ENCODE data around the gene THRA. TPM values are rescaled to one million over a fixed set of nuclear protein-coding genes. Genes with fewer than 3 reads are reported as not detected.

Gene THRA
- total RNA-seq, 4 donors from 2014 or later, result 19.7 to 124 (median 63.1) TPM

DNA sequence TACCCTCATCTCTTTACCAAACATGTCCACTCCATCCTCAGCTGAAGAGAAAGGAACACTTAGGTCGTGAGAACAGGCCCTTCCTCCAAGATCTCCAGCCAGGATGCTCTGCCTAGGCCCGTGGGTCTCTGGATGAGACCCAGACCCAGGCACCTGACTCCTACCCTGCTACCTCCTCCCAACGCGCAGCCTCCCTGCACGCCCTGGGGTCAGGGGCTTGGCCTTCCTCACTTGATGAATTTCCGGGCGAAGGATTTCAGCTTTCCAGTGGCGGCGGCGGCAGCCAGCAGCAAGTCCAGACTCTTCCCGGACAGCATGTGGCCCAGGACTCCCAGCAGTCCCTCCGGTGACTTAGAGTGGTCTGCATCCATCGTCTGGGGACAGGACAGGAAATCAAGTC is 34.2 kb upstream of the THRA start:
- Histone ChIP-seq H3K27me3 (no peaks in the 10 kb centered on the region), H3K27ac (no peak overlapping the region), H3K36me3 (no peaks in the 10 kb centered on the region), H3K9me3 (no peaks in the 10 kb centered on the region), H3K4me3 (no peak overlapping the region), H3K4me1 (peaks cover 0 to 4% of the 10 kb centered on the region in 2 donors)
- intact Hi-C loops (cut with DNase I; ENCODE audit: low total_unique reads), result no loop called here
- DNase-seq, result no peak
- no peak for TF ChIP-seq POLR2A (IDR thresholded peaks at IDR 0.05)
- TF ChIP-seq, protein P1, sequence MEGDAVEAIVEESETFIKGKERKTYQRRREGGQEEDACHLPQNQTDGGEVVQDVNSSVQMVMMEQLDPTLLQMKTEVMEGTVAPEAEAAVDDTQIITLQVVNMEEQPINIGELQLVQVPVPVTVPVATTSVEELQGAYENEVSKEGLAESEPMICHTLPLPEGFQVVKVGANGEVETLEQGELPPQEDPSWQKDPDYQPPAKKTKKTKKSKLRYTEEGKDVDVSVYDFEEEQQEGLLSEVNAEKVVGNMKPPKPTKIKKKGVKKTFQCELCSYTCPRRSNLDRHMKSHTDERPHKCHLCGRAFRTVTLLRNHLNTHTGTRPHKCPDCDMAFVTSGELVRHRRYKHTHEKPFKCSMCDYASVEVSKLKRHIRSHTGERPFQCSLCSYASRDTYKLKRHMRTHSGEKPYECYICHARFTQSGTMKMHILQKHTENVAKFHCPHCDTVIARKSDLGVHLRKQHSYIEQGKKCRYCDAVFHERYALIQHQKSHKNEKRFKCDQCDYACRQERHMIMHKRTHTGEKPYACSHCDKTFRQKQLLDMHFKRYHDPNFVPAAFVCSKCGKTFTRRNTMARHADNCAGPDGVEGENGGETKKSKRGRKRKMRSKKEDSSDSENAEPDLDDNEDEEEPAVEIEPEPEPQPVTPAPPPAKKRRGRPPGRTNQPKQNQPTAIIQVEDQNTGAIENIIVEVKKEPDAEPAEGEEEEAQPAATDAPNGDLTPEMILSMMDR (IDR thresholded peaks at IDR 0.05), result no peak

DNA sequence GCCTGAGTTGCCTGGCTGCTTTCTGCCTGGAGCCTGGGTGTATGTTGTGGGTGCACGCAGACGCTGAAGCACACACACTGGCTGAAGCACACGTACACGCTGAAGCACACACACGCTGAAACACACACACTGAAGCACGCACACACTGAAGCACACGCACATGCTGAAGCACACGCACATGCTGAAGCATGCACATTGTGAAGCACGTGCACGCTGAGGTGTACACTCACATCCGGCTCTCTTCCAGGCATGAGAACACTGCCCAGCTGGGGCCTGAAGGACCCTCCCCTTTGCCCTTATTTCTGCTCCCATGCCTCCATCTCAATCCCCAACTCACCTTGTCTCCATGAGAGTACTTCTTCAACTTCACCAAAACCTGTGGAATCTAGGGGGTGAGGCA is 31.1 kb upstream of the THRA start:
- Histone ChIP-seq H3K27me3 (no peaks in the 10 kb centered on the region), H3K36me3 (no peaks in the 10 kb centered on the region), H3K4me1 (peaks cover 0 to 3% of the 10 kb centered on the region in 2 donors), H3K27ac (peak overlapping the region in 1 of 2 donors; percentile 43), H3K4me3 (no peak overlapping the region), H3K9me3 (no peaks in the 10 kb centered on the region)
- no peak for DNase-seq
- no peak for TF ChIP-seq POLR2A (IDR thresholded peaks at IDR 0.05)
- TF ChIP-seq, protein P1 (IDR thresholded peaks at IDR 0.05), result no peak
- intact Hi-C loops (cut with DNase I; ENCODE audit: low total_unique reads), result no loop called here

DNA sequence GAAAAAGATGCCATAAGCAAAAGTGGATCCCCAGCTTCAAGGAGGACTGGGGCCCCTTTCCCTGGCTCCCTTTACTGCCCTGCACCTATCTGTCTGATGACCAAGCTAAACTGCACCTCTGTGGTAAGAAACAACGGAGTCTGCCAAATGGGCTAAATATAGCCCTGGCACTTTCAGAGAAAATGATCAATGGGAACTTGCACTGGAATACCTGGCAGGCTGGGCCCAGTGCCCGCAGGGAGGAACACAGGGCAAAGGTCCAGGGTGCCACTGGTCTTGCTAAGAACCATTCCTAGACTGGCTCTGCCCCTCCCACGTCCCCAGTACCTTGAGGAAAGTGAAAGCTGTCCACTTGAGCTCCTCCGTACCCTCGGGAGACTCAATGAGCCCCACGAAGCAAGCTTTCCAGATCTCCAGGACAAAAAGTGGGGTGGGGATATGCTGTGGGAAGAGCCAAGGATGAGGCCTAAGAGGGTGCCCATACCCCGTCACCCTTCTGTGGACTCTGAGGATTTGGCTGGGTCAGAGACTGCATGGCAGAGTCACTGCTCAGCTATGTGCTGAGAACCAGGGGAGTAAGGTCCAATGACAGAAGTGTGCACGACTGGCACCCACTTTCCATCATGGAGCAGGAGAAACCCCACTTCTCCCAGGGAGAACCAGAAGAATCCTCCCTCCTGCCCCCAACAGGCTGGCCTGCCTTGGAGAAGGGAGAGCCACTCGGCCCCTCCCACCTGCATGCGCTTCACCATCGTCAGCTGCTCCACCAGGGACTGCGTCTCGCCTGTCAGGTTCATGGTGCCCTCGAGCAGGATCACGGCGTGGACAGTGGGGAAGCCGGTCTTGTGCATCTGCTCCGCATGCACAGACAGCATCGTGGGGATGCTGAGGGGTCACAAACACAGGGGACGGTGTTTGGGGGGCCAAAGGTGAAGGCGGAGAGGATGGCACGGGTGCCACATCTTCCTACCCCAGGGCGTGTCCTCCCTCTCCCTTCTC is 30.1 kb upstream of the THRA start:
- Histone ChIP-seq H3K27ac (peak overlapping the region; percentile 43 to 57), H3K4me3 (no peak overlapping the region), H3K27me3 (no peaks in the 10 kb centered on the region), H3K9me3 (no peaks in the 10 kb centered on the region), H3K4me1 (no peaks in the 10 kb centered on the region), H3K36me3 (no peaks in the 10 kb centered on the region)
- intact Hi-C loops (cut with DNase I; ENCODE audit: low total_unique reads), result no loop called here
- TF ChIP-seq, protein P1 (IDR thresholded peaks at IDR 0.05), result no peak
- no peak for TF ChIP-seq POLR2A (IDR thresholded peaks at IDR 0.05)
- DNase-seq, result no peak

DNA sequence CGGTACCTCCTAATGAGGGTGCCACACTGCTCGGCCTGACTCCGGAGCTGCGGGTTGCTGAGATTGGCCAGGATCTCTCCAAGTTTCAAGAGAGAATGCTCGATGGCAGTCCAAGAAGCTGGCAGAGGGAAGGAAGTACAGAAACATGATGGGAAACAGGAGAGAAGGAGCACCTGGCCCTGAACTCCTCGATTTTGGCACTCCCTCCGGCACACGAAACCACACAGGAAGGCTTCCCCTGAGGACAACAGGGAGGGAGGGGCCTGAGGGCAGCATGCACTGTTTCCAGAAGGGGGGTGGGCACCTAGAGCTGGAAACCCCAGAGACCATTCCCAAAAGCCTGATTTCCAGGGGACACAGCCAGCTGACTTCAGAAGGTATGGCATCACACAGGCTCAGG is 29.4 kb upstream of the THRA start:
- no peaks in the 10 kb centered on the region for H3K36me3 ChIP-seq
- intact Hi-C loops (cut with DNase I; ENCODE audit: low total_unique reads), result no loop called here
- no peak overlapping the region for H3K4me3 ChIP-seq
- no peaks in the 10 kb centered on the region for H3K9me3 ChIP-seq
- no peaks in the 10 kb centered on the region for H3K27me3 ChIP-seq
- H3K27ac ChIP-seq, result peak overlapping the region; percentile 43 to 57
- H3K4me1 ChIP-seq, result no peaks in the 10 kb centered on the region
- DNase-seq, result no peak
- TF ChIP-seq, protein P1 (IDR thresholded peaks at IDR 0.05), result no peak
- no peak for TF ChIP-seq POLR2A (IDR thresholded peaks at IDR 0.05)

DNA sequence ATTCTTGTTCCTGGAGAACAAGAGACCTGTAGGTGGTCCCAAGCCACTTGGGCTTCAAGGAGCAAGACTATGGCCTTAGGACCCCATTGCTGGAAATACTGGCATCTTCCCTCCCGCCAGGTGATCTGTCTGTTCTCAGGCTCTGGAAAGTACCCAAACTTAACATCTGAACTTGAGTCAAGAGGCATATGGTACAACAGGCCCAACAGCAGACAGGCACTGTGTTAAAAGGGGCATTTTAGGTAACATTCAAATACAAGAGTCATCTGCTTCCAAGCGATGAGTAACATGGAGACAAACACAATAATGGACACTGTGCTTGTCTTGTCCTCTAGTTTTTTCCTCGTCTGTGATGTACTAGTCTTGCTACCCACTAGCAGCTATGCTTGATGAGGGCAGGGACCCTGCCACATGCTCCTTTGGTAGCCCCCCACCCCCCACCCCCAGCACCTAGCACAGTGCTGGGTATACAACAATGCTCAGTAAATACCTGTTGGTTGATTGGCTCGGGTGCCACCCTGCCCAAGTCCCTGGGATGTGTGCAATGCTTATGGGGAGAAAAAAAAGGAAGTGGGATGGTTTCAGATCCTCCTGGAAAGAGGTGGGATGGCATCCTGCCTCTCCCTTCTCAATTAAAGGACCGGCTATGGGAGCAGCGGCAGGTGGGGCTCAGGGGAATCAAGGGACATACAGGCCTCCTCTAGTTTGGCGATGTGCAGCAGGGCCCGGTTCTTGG is 28.2 kb upstream of the THRA start:
- Histone ChIP-seq H3K36me3 (no peaks in the 10 kb centered on the region), H3K4me1 (no peaks in the 10 kb centered on the region), H3K4me3 (no peak overlapping the region), H3K27me3 (no peaks in the 10 kb centered on the region), H3K9me3 (no peaks in the 10 kb centered on the region), H3K27ac (no peak overlapping the region)
- TF ChIP-seq POLR2A (IDR thresholded peaks at IDR 0.05), result no peak
- TF ChIP-seq, protein P1 (IDR thresholded peaks at IDR 0.05), result no peak
- no peak for DNase-seq
- intact Hi-C loops (cut with DNase I; ENCODE audit: low total_unique reads), result no loop called here
